Measurements from ENCODE around the gene BCL2L15.

DNA sequence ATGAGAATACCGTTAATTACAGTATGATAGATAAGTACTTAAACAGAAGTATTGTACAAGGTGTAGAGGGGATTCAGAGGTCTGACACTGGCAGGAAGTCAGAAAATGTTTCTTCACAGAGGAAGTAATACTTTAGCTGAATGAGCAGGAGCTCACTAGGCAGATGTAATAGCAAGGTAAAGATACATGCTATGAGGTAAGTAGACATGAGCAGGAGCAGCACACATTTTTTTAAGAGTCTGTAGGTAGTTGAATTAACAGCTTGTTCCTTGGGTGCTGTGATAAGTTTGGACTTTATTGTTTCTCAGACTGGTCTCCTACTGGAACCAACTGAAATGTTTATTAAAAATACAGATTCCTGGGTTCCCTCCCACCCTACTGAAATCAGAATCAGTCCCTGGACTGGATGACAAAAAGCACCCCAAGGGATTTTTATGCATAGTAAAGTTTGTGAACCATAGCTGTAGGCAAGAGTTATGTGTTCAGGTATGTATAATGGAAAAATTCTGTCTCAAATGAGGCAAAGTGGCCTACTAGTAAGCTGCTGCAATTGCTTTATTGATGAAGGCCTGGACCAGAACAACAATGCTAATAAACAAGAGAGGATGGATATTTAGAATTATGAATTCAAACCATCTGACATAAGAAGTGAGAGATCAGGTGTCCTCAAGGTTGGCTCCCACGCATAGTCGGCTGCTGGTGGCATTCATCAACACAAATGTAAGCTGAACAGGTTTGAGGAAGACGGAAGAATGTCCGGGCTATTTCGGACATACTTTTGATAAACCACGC is 16.3 kb upstream of the BCL2L15 start:
- TF ChIP-seq, protein P1, sequence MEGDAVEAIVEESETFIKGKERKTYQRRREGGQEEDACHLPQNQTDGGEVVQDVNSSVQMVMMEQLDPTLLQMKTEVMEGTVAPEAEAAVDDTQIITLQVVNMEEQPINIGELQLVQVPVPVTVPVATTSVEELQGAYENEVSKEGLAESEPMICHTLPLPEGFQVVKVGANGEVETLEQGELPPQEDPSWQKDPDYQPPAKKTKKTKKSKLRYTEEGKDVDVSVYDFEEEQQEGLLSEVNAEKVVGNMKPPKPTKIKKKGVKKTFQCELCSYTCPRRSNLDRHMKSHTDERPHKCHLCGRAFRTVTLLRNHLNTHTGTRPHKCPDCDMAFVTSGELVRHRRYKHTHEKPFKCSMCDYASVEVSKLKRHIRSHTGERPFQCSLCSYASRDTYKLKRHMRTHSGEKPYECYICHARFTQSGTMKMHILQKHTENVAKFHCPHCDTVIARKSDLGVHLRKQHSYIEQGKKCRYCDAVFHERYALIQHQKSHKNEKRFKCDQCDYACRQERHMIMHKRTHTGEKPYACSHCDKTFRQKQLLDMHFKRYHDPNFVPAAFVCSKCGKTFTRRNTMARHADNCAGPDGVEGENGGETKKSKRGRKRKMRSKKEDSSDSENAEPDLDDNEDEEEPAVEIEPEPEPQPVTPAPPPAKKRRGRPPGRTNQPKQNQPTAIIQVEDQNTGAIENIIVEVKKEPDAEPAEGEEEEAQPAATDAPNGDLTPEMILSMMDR (IDR thresholded peaks at IDR 0.05; ENCODE audit: borderline replicate concordance, extremely low read depth, low read length, poor library complexity, severe bottlenecking) = no peak
- TF ChIP-seq EZH2 (IDR thresholded peaks at IDR 0.05; ENCODE audit: borderline replicate concordance, low read depth, low read length, severe bottlenecking) = no peak
